Endothelial cell of umbilical vein (primary cell): ENCODE measurements around the gene CLASP2. TPM values are rescaled to one million over a fixed set of nuclear protein-coding genes. Genes with fewer than 3 reads are reported as not detected.

Experiments used
- BruUV-seq: library from RNA; stranded (reverse); fragments of 400-500 nt; replicated peaks from 2 replicates; lab custom pipeline; 2021; lab: Mats Ljungman, UMichigan
- CTCF ChIA-PET: fragments of 300-600, 350-600 bp; sonication (Branson Sonifier 250); formaldehyde crosslinking; loops from one replicate; lab custom pipeline; 2021; ENCODE audit warnings: antibody characterized with exemption, inconsistent platforms; lab: Charles Lee
- POLR2A ChIA-PET: fragments of 300-600, 350-600 bp; sonication (Branson Sonifier 250); formaldehyde crosslinking; loops from one replicate; lab custom pipeline; 2021; ENCODE audit warnings: antibody characterized with exemption, inconsistent platforms; lab: Charles Lee
- DNase-seq: peaks from one replicate; pipeline ENCODE4 v3.0.0-alpha.2; 2011; ENCODE audit warnings: low read depth, low spot score
- FAIRE-seq: peaks from 2 replicates; lab custom pipeline; 2011; peaks lifted over from hg19 to GRCh38; lab: Jason Lieb, UNC
- H2AFZ ChIP-seq: 2 replicates; pipeline ENCODE4 v1.6.0; 2012; ENCODE audit warnings: low read depth, low read length, control low read depth, inconsistent platforms
- H3K27ac ChIP-seq: 2 replicates; pipeline ENCODE4 v1.5.1; 2011; ENCODE audit warnings: low read depth, mild to moderate bottlenecking, control low read depth, low read length, moderate library complexity; ENCODE audit not compliant: insufficient read depth
- H3K27me3 ChIP-seq, 2 experiments: 2 replicates each; pipeline versions ENCODE4 v1.6.0 to v1.6.1; 2011; ENCODE audit warnings: low read length in 2 of 2, mixed read lengths in 1 of 2; ENCODE audit not compliant: control insufficient read depth in 2 of 2, insufficient read depth in 2 of 2
- H3K36me3 ChIP-seq, 2 experiments: 2 replicates in 1 of 2; 3 replicates in 1 of 2; pipeline ENCODE4 v1.5.1; 2011; ENCODE audit warnings: low read length in 2 of 2, mild to moderate bottlenecking in 1 of 2, moderate library complexity in 1 of 2; ENCODE audit not compliant: control insufficient read depth in 2 of 2, insufficient read depth in 2 of 2; ENCODE audit errors: extremely low read depth in 1 of 2
- H3K4me1 ChIP-seq: 3 replicates; pipeline ENCODE4 v1.5.1; 2011; ENCODE audit warnings: mild to moderate bottlenecking, low read length; ENCODE audit not compliant: control insufficient read depth, insufficient read depth; ENCODE audit errors: extremely low read depth
- H3K4me2 ChIP-seq: 2 replicates; pipeline ENCODE4 v1.6.1; 2011; ENCODE audit warnings: low read length, control low read depth, mixed read lengths; ENCODE audit not compliant: insufficient read depth
- H3K4me3 ChIP-seq, 3 experiments: fragments of 200-600 bp in 1 of 3; sonication (generic), shearing (Covaris generic) in 1 of 3; replicated peaks in 1 of 3; 2 replicates each; pipeline ENCODE4 v1.5.1; 2011 to 2016; ENCODE audit warnings: control low read depth in 3 of 3, low read length in 3 of 3, mild to moderate bottlenecking in 2 of 3, inconsistent platforms in 1 of 3, low read depth in 1 of 3, moderate library complexity in 1 of 3; ENCODE audit not compliant: insufficient read depth in 1 of 3
- H3K79me2 ChIP-seq: 2 replicates; pipeline ENCODE4 v1.6.0; 2012; ENCODE audit warnings: low read length, inconsistent platforms; ENCODE audit not compliant: control insufficient read depth, insufficient read depth
- H3K9ac ChIP-seq: replicated peaks from 2 replicates; pipeline ENCODE3; 2011; ENCODE audit warnings: low read length, control low read depth; ENCODE audit not compliant: insufficient read depth; ENCODE audit errors: extremely low read depth
- H3K9me1 ChIP-seq: replicated peaks from 3 replicates; pipeline ENCODE4 v1.6.0; 2011; ENCODE audit warnings: mild to moderate bottlenecking, low read length; ENCODE audit not compliant: control insufficient read depth, insufficient read depth; ENCODE audit errors: extremely low read depth
- H3K9me3 ChIP-seq: replicated peaks from 2 replicates; pipeline ENCODE4 v1.5.1; 2012; ENCODE audit warnings: low read length, inconsistent platforms; ENCODE audit not compliant: control insufficient read depth, insufficient read depth
- H4K20me1 ChIP-seq: replicated peaks from 2 replicates; pipeline ENCODE3; 2011; ENCODE audit warnings: mild to moderate bottlenecking, low read length; ENCODE audit not compliant: control insufficient read depth, insufficient read depth; ENCODE audit errors: extremely low read depth
- EZH2 ChIP-seq: IDR thresholded peaks from 2 replicates; pipeline ENCODE4 v1.6.1; 2012; ENCODE audit warnings: borderline replicate concordance, low read depth, mild to moderate bottlenecking, moderate library complexity, low read length, inconsistent platforms; ENCODE audit not compliant: severe bottlenecking
- FOS ChIP-seq: IDR thresholded peaks from 2 replicates; pipeline ENCODE4 v1.6.1; 2011; ENCODE audit warnings: mild to moderate bottlenecking, low read length, moderate library complexity, borderline replicate concordance; ENCODE audit not compliant: insufficient read depth
- GATA2 ChIP-seq: IDR thresholded peaks from 2 replicates; pipeline ENCODE4 v1.7.0; 2011; ENCODE audit warnings: low read depth, mild to moderate bottlenecking, moderate library complexity, mixed read lengths, low read length; ENCODE audit not compliant: insufficient read length, insufficient read depth
- JUN ChIP-seq: IDR thresholded peaks from 2 replicates; pipeline ENCODE4 v1.6.1; 2011; ENCODE audit warnings: borderline replicate concordance, low read depth; ENCODE audit not compliant: insufficient read length, insufficient read depth
- MYC ChIP-seq: IDR thresholded peaks from one replicate; pipeline ENCODE4 v1.6.1; 2011; ENCODE audit warnings: mild to moderate bottlenecking, low read depth, low read length
- POLR2A ChIP-seq: IDR thresholded peaks from 2 replicates; pipeline ENCODE4 v1.6.1; 2012; ENCODE audit warnings: low read depth, mild to moderate bottlenecking, control low read depth, low read length
- POLR2AphosphoS5 ChIP-seq: IDR thresholded peaks from 2 replicates; pipeline ENCODE4 v1.6.1; 2012; ENCODE audit warnings: low read depth, mild to moderate bottlenecking, control low read depth, low read length, moderate library complexity; ENCODE audit not compliant: insufficient read depth
- dilution Hi-C: fragments of 300-500 bp; cut with MboI; formaldehyde crosslinking; loops from one replicate; pipeline ENCODE4 v1.15.0; 2019; ENCODE audit warnings: low sequenced_read_pairs; ENCODE audit not compliant: extremely low pct_ligation_motif_present
- intact Hi-C: fragments of 100-400 bp; cut with micrococcal nuclease; formaldehyde crosslinking; loops from one replicate; pipeline ENCODE4 v1.10.0; 2022
- polyA plus RNA-seq, 4 experiments: library from polyadenylated mRNA; depleted of rRNA in 3 of 4; stranded (reverse) in 3 of 4; unstranded in 1 of 4; fragments of >200 nt; gene quantifications; 2 replicates each; pipeline versions ENCODE4 v1.2.1 to v1.2.3, GENCODE V29; 2011 to 2012; ENCODE audit warnings: missing spikeins in 1 of 4
- total RNA-seq: library from RNA; stranded (reverse); gene quantifications from 2 replicates; pipeline ENCODE4 v1.2.3, GENCODE V29; 2021
- TF ChIP-seq, protein P1 (sequence below): IDR thresholded peaks from 2 replicates; pipeline ENCODE4 v1.6.1; 2011; ENCODE audit not compliant: insufficient read depth, insufficient read length
- TF ChIP-seq, protein P2 (sequence below), 2 donors: IDR thresholded peaks; 1 replicate in 1 of 2; 2 replicates in 1 of 2; pipeline ENCODE4 v1.5.1; 2011; ENCODE audit warnings: low read length in 2 of 2, mild to moderate bottlenecking in 2 of 2, moderate library complexity in 2 of 2, control low read depth in 1 of 2, inconsistent platforms in 1 of 2, low read depth in 1 of 2; ENCODE audit not compliant: insufficient read depth in 1 of 2; ENCODE audit errors: extremely low read depth in 1 of 2

Gene CLASP2
- total and polyA plus RNA-seq, 2 donors (not counting 3 experiments of a cell fraction or from before 2014, with no cell fraction given): 15.0 to 55.0 TPM

DNA sequence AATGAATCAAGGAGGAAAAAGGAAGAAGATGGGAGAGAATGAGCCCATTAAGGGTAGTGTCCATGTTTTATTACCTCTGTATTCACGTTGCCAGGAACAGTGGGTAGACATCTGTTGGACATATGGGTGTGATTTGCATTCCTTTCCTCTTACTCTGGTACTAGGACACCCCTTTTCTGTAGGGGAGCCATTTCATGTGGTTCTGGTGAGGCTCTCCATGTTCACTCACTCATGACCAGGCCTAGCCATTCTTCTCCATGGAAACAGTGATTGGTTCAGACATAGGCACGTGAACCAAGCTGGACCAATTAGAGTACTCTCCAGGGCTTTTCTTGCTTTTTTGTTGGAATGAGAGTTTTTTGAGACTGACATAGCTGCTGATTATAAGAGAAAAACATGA is 40.8 kb upstream of the CLASP2 start:
- POLR2A ChIA-PET: no interaction called here
- Histone ChIP-seq H3K27me3 (no peaks in the 10 kb centered on the region), H3K4me3 (no peak overlapping the region), H3K27ac (no peak overlapping the region), H3K79me2 (no peaks in the 10 kb centered on the region), H3K4me1 (no peaks in the 10 kb centered on the region), H4K20me1 (no peaks in the 10 kb centered on the region), H3K9me1 (no peaks in the 10 kb centered on the region), H3K4me2 (no peak overlapping the region), H3K9ac (no peak overlapping the region), H3K9me3 (no peaks in the 10 kb centered on the region), H2AFZ (no peak overlapping the region), H3K36me3 (no peaks in the 10 kb centered on the region)
- BruUV-seq: no TSS peak
- CTCF ChIA-PET: interaction anchor here (0.6 to 2.0 kb wide), 8 partner anchors 8 to 28 kb away, joined by 3 to 14 read pairs (median 4); no protein-coding TSS in a partner anchor
- no peak for DNase-seq
- no peak for FAIRE-seq
- dilution Hi-C loops: no loop called here
- intact Hi-C loops: no loop called here
- TF ChIP-seq, protein P1, sequence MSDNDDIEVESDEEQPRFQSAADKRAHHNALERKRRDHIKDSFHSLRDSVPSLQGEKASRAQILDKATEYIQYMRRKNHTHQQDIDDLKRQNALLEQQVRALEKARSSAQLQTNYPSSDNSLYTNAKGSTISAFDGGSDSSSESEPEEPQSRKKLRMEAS: no peak
- TF ChIP-seq POLR2AphosphoS5 (no peak), EZH2 (no peak), POLR2A (no peak), FOS (no peak), JUN (no peak), GATA2 (no peak), MYC (no peak)
- TF ChIP-seq, protein P2, sequence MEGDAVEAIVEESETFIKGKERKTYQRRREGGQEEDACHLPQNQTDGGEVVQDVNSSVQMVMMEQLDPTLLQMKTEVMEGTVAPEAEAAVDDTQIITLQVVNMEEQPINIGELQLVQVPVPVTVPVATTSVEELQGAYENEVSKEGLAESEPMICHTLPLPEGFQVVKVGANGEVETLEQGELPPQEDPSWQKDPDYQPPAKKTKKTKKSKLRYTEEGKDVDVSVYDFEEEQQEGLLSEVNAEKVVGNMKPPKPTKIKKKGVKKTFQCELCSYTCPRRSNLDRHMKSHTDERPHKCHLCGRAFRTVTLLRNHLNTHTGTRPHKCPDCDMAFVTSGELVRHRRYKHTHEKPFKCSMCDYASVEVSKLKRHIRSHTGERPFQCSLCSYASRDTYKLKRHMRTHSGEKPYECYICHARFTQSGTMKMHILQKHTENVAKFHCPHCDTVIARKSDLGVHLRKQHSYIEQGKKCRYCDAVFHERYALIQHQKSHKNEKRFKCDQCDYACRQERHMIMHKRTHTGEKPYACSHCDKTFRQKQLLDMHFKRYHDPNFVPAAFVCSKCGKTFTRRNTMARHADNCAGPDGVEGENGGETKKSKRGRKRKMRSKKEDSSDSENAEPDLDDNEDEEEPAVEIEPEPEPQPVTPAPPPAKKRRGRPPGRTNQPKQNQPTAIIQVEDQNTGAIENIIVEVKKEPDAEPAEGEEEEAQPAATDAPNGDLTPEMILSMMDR (IDR thresholded peaks at IDR 0.05; ENCODE audit: extremely low read depth in 1 of 2, insufficient read depth in 1 of 2, low read depth in 1 of 2, low read length in 2 of 2): no peak
